Muscle layer of duodenum (tissue), 2 donors: ENCODE data around the gene CNST.

Source experiments
- H3K27ac ChIP-seq: one replicate; pipeline ENCODE4 v1.7.0; 2013; ENCODE audit warnings: mild to moderate bottlenecking, low read length
- H3K27me3 ChIP-seq: one replicate; pipeline ENCODE4 v1.7.0; 2013; ENCODE audit warnings: low read depth, mild to moderate bottlenecking, control low read depth, low read length
- H3K36me3 ChIP-seq, 2 donors: one replicate each; pipeline ENCODE4 v1.7.0; 2013; ENCODE audit warnings: low read length in 2 of 2, control low read depth in 1 of 2, mild to moderate bottlenecking in 1 of 2; ENCODE audit not compliant: insufficient read depth in 2 of 2, control insufficient read depth in 1 of 2
- H3K4me1 ChIP-seq, 2 donors: one replicate each; pipeline ENCODE4 v1.7.0; 2013; ENCODE audit warnings: low read length in 2 of 2, mild to moderate bottlenecking in 2 of 2, control low read depth in 1 of 2, moderate library complexity in 1 of 2; ENCODE audit not compliant: insufficient read depth in 2 of 2, control insufficient read depth in 1 of 2
- H3K4me3 ChIP-seq, 2 donors: one replicate each; pipeline ENCODE4 v1.7.0; 2013; ENCODE audit warnings: low read length in 2 of 2, low read depth in 1 of 2, mild to moderate bottlenecking in 1 of 2
- H3K9me3 ChIP-seq, 2 donors: one replicate each; pipeline ENCODE4 v1.7.0; 2013; ENCODE audit warnings: low read length in 2 of 2, control low read depth in 1 of 2, mild to moderate bottlenecking in 1 of 2; ENCODE audit not compliant: control insufficient read depth in 1 of 2
- donor health status: healthy.

CNST gene

GRCh38 chr1:246566128-246566812 lies at the start of gene CNST, which contains the start of gene TFB2M:
CNST (plus strand) TSS chr1:246566456; CDS start chr1:246591563, 25,107 bp downstream.
TFB2M (minus strand) TSS chr1:246566261; CDS start chr1:246566138, 123 bp downstream.
- Histone ChIP-seq H3K27me3 (no peaks in the 10 kb centered on the region), H3K4me1 (peaks cover 16 to 33% of the 10 kb centered on the region in 2 donors), H3K36me3 (peaks cover 0 to 29% of the 10 kb centered on the region in 2 donors), H3K4me3 (peak within 1 kb of the TSS; percentile 94 to 96), H3K27ac (peak within 1 kb of the TSS; percentile 95), H3K9me3 (no peaks in the 10 kb centered on the region)

GRCh38 chr1:246517391-246517790 lies 48.9 kb upstream of the CNST start:
- H3K9me3 ChIP-seq = peaks cover 16 to 31% of the 10 kb centered on the region in 2 donors
- no peaks in the 10 kb centered on the region for H3K4me1 ChIP-seq
- H3K4me3 ChIP-seq = no peak overlapping the region
- H3K27ac ChIP-seq = no peak overlapping the region
- no peaks in the 10 kb centered on the region for H3K36me3 ChIP-seq
- H3K27me3 ChIP-seq = no peaks in the 10 kb centered on the region

GRCh38 chr1:246518456-246519205 lies 47.6 kb upstream of the CNST start:
- H3K9me3 ChIP-seq = peaks cover 16 to 28% of the 10 kb centered on the region in 2 donors
- no peaks in the 10 kb centered on the region for H3K36me3 ChIP-seq
- H3K4me3 ChIP-seq = no peak overlapping the region
- H3K27me3 ChIP-seq = no peaks in the 10 kb centered on the region
- H3K27ac ChIP-seq = no peak overlapping the region
- H3K4me1 ChIP-seq = no peaks in the 10 kb centered on the region

GRCh38 chr1:246519514-246519913 lies 46.7 kb upstream of the CNST start:
- no peak overlapping the region for H3K27ac ChIP-seq
- H3K9me3 ChIP-seq = peaks cover 16 to 25% of the 10 kb centered on the region in 2 donors
- no peaks in the 10 kb centered on the region for H3K36me3 ChIP-seq
- H3K4me1 ChIP-seq = no peaks in the 10 kb centered on the region
- no peak overlapping the region for H3K4me3 ChIP-seq
- no peaks in the 10 kb centered on the region for H3K27me3 ChIP-seq

GRCh38 chr1:246526380-246526779 lies 39.9 kb upstream of the CNST start:
- Histone ChIP-seq H3K27ac (no peak overlapping the region), H3K27me3 (no peaks in the 10 kb centered on the region), H3K36me3 (no peaks in the 10 kb centered on the region), H3K4me3 (no peak overlapping the region), H3K4me1 (no peaks in the 10 kb centered on the region), H3K9me3 (peaks cover 6 to 11% of the 10 kb centered on the region in 2 donors)

- H3K27ac ChIP-seq = no peak overlapping the region
- no peaks in the 10 kb centered on the region for H3K4me1 ChIP-seq
- no peaks in the 10 kb centered on the region for H3K36me3 ChIP-seq
- H3K9me3 ChIP-seq = peaks cover 6 to 12% of the 10 kb centered on the region in 2 donors
- no peaks in the 10 kb centered on the region for H3K27me3 ChIP-seq
- no peak overlapping the region for H3K4me3 ChIP-seq
Observed at GRCh38 chr1:246526915-246527314, 39.3 kb upstream of the CNST start.

GRCh38 chr1:246527402-246528088 lies 38.7 kb upstream of the CNST start:
- no peak overlapping the region for H3K27ac ChIP-seq
- H3K9me3 ChIP-seq = peaks cover 6 to 12% of the 10 kb centered on the region in 2 donors
- H3K4me1 ChIP-seq = no peaks in the 10 kb centered on the region
- no peaks in the 10 kb centered on the region for H3K27me3 ChIP-seq
- no peak overlapping the region for H3K4me3 ChIP-seq
- no peaks in the 10 kb centered on the region for H3K36me3 ChIP-seq

- H3K27me3 ChIP-seq = no peaks in the 10 kb centered on the region
- H3K9me3 ChIP-seq = peaks cover 6 to 12% of the 10 kb centered on the region in 2 donors
- H3K4me3 ChIP-seq = no peak overlapping the region
- no peaks in the 10 kb centered on the region for H3K36me3 ChIP-seq
- no peaks in the 10 kb centered on the region for H3K4me1 ChIP-seq
- no peak overlapping the region for H3K27ac ChIP-seq
Observed at GRCh38 chr1:246528933-246529731, 37.1 kb upstream of the CNST start.

GRCh38 chr1:246530482-246530881 lies 35.8 kb upstream of the CNST start:
- H3K36me3 ChIP-seq = no peaks in the 10 kb centered on the region

GRCh38 chr1:246532519-246532918 lies 33.7 kb upstream of the CNST start:
- H3K27ac ChIP-seq = no peak overlapping the region

More at GRCh38 chr1:246530482-246530881, 35.8 kb upstream of the CNST start:
- no peaks in the 10 kb centered on the region for H3K27me3 ChIP-seq
- no peaks in the 10 kb centered on the region for H3K4me1 ChIP-seq
- no peak overlapping the region for H3K4me3 ChIP-seq
- no peak overlapping the region for H3K27ac ChIP-seq
- H3K9me3 ChIP-seq = peaks cover 6 to 12% of the 10 kb centered on the region in 2 donors

More at GRCh38 chr1:246532519-246532918, 33.7 kb upstream of the CNST start:
- H3K36me3 ChIP-seq = no peaks in the 10 kb centered on the region
- H3K4me1 ChIP-seq = no peaks in the 10 kb centered on the region
- peaks cover 6 to 12% of the 10 kb centered on the region in 2 donors for H3K9me3 ChIP-seq
- H3K4me3 ChIP-seq = no peak overlapping the region
- no peaks in the 10 kb centered on the region for H3K27me3 ChIP-seq
